GM12891 (cell line): ENCODE data around the gene TIMP2.

Experiments
- POLR2A ChIP-seq: IDR thresholded peaks from 2 replicates; pipeline ENCODE4 v1.6.1; 2011; ENCODE audit warnings: low read depth, low read length, control low read depth
- POLR2AphosphoS5 ChIP-seq: IDR thresholded peaks from 2 replicates; pipeline ENCODE4 v1.6.1; 2011; ENCODE audit warnings: low read depth, low read length, control low read depth
- POU2F2 ChIP-seq: IDR thresholded peaks from 2 replicates; pipeline ENCODE4 v1.6.1; 2011; ENCODE audit warnings: low read depth, mild to moderate bottlenecking, control low read depth, low read length, moderate library complexity

- TF ChIP-seq POLR2AphosphoS5 (no peak), POLR2A (no peak), POU2F2 (no peak)
Measured at GRCh38 chr17:78826421-78826820, 98.8 kb downstream of the TIMP2 start.
